Common myeloid progenitor, CD34-positive (primary cell): Measurements from ENCODE around the gene AGPAT2.
A peak's percentile ranks its signal among the peaks of the same experiment; 100 is the strongest.

ENCODE experiments used
- CTCF ChIA-PET: fragments of 350-600 bp; sonication (Branson Sonifier 250); formaldehyde crosslinking; loops from one replicate; lab custom pipeline; 2021; ENCODE audit warnings: antibody characterized with exemption; lab: Charles Lee
- POLR2A ChIA-PET: fragments of 350-600 bp; sonication (Branson Sonifier 250); formaldehyde crosslinking; loops from one replicate; lab custom pipeline; 2021; ENCODE audit warnings: antibody characterized with exemption; lab: Charles Lee
- DNase-seq, 3 donors: peaks; one replicate each; pipeline versions ENCODE4 v3.0.0 to v3.0.0-alpha.2; 2013
- H3K27ac ChIP-seq, 2 experiments: 1 replicate in 1 of 2; 2 replicates in 1 of 2; pipeline ENCODE4 v1.7.0; 2013; ENCODE audit warnings: inconsistent platforms in 2 of 2, low read length in 2 of 2, mild to moderate bottlenecking in 2 of 2, low read depth in 1 of 2, moderate library complexity in 1 of 2; ENCODE audit not compliant: severe bottlenecking in 2 of 2, insufficient read depth in 1 of 2, poor library complexity in 1 of 2
- H3K27me3 ChIP-seq, 5 experiments: replicated peaks in 2 of 5; 1 replicate in 3 of 5; 2 replicates in 2 of 5; pipeline versions ENCODE4 v1.6.1 to v1.7.0; 2013; ENCODE audit warnings: low read length in 4 of 5, mild to moderate bottlenecking in 2 of 5, moderate library complexity in 2 of 5, inconsistent platforms in 1 of 5; ENCODE audit not compliant: insufficient read depth in 5 of 5, control insufficient read depth in 4 of 5
- H3K36me3 ChIP-seq, 4 experiments: 1 replicate in 2 of 4; 2 replicates in 2 of 4; pipeline versions ENCODE4 v1.6.1 to v1.7.0; 2013; ENCODE audit warnings: low read length in 3 of 4, control low read depth in 1 of 4, mild to moderate bottlenecking in 1 of 4; ENCODE audit not compliant: control insufficient read depth in 4 of 4, insufficient read depth in 4 of 4
- H3K4me1 ChIP-seq, 4 experiments: 1 replicate in 3 of 4; 2 replicates in 1 of 4; pipeline versions ENCODE4 v1.6.1 to v1.7.1; 2013; ENCODE audit warnings: low read length in 3 of 4, mild to moderate bottlenecking in 3 of 4, control low read depth in 1 of 4, inconsistent platforms in 1 of 4, moderate library complexity in 1 of 4; ENCODE audit not compliant: control insufficient read depth in 4 of 4, insufficient read depth in 4 of 4; ENCODE audit errors: control extremely low read depth in 1 of 4
- H3K4me3 ChIP-seq, 7 experiments: 1 replicate in 4 of 7; 2 replicates in 3 of 7; pipeline versions ENCODE4 v1.5.1 to v1.7.0; 2013; ENCODE audit warnings: mild to moderate bottlenecking in 7 of 7, low read length in 6 of 7, moderate library complexity in 6 of 7, inconsistent platforms in 2 of 7, low read depth in 2 of 7, control low read depth in 1 of 7; ENCODE audit not compliant: insufficient read depth in 4 of 7, control insufficient read depth in 1 of 7; ENCODE audit errors: extremely low read depth in 1 of 7
- H3K9me3 ChIP-seq, 5 experiments: 1 replicate in 4 of 5; 2 replicates in 1 of 5; pipeline versions ENCODE4 v1.6.1 to v1.7.1; 2013; ENCODE audit warnings: low read length in 4 of 5, mild to moderate bottlenecking in 2 of 5, inconsistent platforms in 1 of 5, low read depth in 1 of 5, moderate library complexity in 1 of 5; ENCODE audit not compliant: control insufficient read depth in 4 of 5, insufficient read depth in 2 of 5; ENCODE audit errors: control extremely low read depth in 1 of 5
- whole genome bisulfite sequencing: methylation state at CpG from one replicate; pipeline ENCODE4 v1.1.5; 2013; ENCODE audit not compliant: insufficient coverage; 5-methylcytosine and 5-hydroxymethylcytosine counted together

AGPAT2 gene

GRCh38 chr9:136644593-136645351 lies 42.5 kb downstream of the AGPAT2 start:
- Histone ChIP-seq H3K4me3 (peak overlapping the region in 5 of 7 experiments; percentile 19 to 65 (median 57)), H3K9me3 (no peaks in the 10 kb centered on the region), H3K27me3 (no peaks in the 10 kb centered on the region), H3K27ac (peak overlapping the region; percentile 40 to 82), H3K36me3 (no peaks in the 10 kb centered on the region), H3K4me1 (peaks cover 3 to 72% (median 67%) of the 10 kb centered on the region in 4 experiments)
- WGBS: 1% methylated on average over 26 of the region's 30 CpGs
- CTCF ChIA-PET: interaction anchor here (0.8 to 11.8 kb wide), 14 partner anchors 10 to 158 kb away, joined by 3 to 194 read pairs (median 6); partner anchors contain the start of gene EGFL7
- POLR2A ChIA-PET: interaction anchor here (0.6 to 9.6 kb wide), 14 partner anchors 13 to 158 kb away, joined by 3 to 406 read pairs (median 4); partner anchors contain the start of genes EGFL7 and NOTCH1
- peak in 2 of 3 donors; percentile 70 to 78 for DNase-seq

- ChIA-PET CTCF (interaction anchor here (1.0 to 11.8 kb wide), 9 partner anchors 9 to 157 kb away, joined by 3 to 194 read pairs (median 9); partner anchors contain the start of gene EGFL7), POLR2A (interaction anchor here (0.7 to 9.6 kb wide), 12 partner anchors 13 to 158 kb away, joined by 3 to 406 read pairs (median 4); partner anchors contain the start of genes EGFL7 and NOTCH1)
- Histone ChIP-seq H3K27me3 (no peaks in the 10 kb centered on the region), H3K4me1 (peaks cover 3 to 67% (median 64%) of the 10 kb centered on the region in 4 experiments), H3K4me3 (peak overlapping the region in 6 of 7 experiments; percentile 17 to 65 (median 56)), H3K36me3 (no peaks in the 10 kb centered on the region), H3K27ac (peak overlapping the region in 1 of 2 experiments; percentile 7), H3K9me3 (no peaks in the 10 kb centered on the region)
- WGBS: 0% methylated on average over 11 of the region's 15 CpGs
- peak; percentile 86 to 92 (median 89) for DNase-seq
Observed at GRCh38 chr9:136644343-136644592, 43.0 kb downstream of the AGPAT2 start.

GRCh38 chr9:136643596-136644342 lies 43.5 kb downstream of the AGPAT2 start:
- no peak for DNase-seq
- Histone ChIP-seq H3K4me3 (peak overlapping the region in 6 of 7 experiments; percentile 17 to 65 (median 56)), H3K9me3 (no peaks in the 10 kb centered on the region), H3K4me1 (peaks cover 3 to 62% (median 59%) of the 10 kb centered on the region in 4 experiments), H3K27ac (peak overlapping the region in 1 of 2 experiments; percentile 7), H3K36me3 (no peaks in the 10 kb centered on the region), H3K27me3 (no peaks in the 10 kb centered on the region)
- 29% methylated on average over 30 of the region's 31 CpGs for WGBS
- ChIA-PET CTCF (interaction anchor here (0.6 to 11.8 kb wide), 11 partner anchors 9 to 157 kb away, joined by 3 to 194 read pairs (median 7); partner anchors contain the start of gene EGFL7), POLR2A (interaction anchor here (0.6 to 9.6 kb wide), 10 partner anchors 15 to 157 kb away, joined by 3 to 406 read pairs (median 6); partner anchors contain the start of gene EGFL7)

GRCh38 chr9:136642439-136642921 lies 44.8 kb downstream of the AGPAT2 start:
- Histone ChIP-seq H3K27me3 (no peaks in the 10 kb centered on the region), H3K4me3 (no peak overlapping the region), H3K4me1 (peaks cover 3 to 52% (median 51%) of the 10 kb centered on the region in 4 experiments), H3K9me3 (no peaks in the 10 kb centered on the region), H3K36me3 (no peaks in the 10 kb centered on the region), H3K27ac (no peak overlapping the region)
- 80% methylated on average over 4 of the region's 7 CpGs for WGBS
- POLR2A ChIA-PET: interaction anchor here (9.6 kb wide), 1 partner anchor 18 kb away, joined by 406 read pairs; the partner anchor contains the start of gene EGFL7
- CTCF ChIA-PET: interaction anchor here (0.7 to 11.8 kb wide), 6 partner anchors 8 to 155 kb away, joined by 4 to 194 read pairs (median 6); partner anchors contain the start of gene EGFL7
- no peak for DNase-seq

- POLR2A ChIA-PET: interaction anchor here (0.8 to 0.9 kb wide), 2 partner anchors 9 to 20 kb away, joined by 3 read pairs; no protein-coding TSS in a partner anchor
- Histone ChIP-seq H3K9me3 (no peaks in the 10 kb centered on the region), H3K27ac (no peak overlapping the region), H3K4me3 (no peak overlapping the region), H3K36me3 (no peaks in the 10 kb centered on the region), H3K4me1 (peaks cover 3 to 32% (median 31%) of the 10 kb centered on the region in 4 experiments), H3K27me3 (no peaks in the 10 kb centered on the region)
- CTCF ChIA-PET: interaction anchor here (1.1 to 11.8 kb wide), 6 partner anchors 20 to 155 kb away, joined by 3 to 194 read pairs (median 10); partner anchors contain the start of gene EGFL7
- 95% methylated on average over 29 of the region's 32 CpGs for WGBS
- DNase-seq: no peak
Observed at GRCh38 chr9:136640171-136641111, 46.8 kb downstream of the AGPAT2 start.

GRCh38 chr9:136634904-136635303 lies 52.4 kb downstream of the AGPAT2 start:
- H3K27me3 ChIP-seq: no peaks in the 10 kb centered on the region
- no peak for DNase-seq
- WGBS: 100% methylated on average over 7 of the region's 11 CpGs

More at GRCh38 chr9:136634904-136635303, 52.4 kb downstream of the AGPAT2 start:
- CTCF ChIA-PET: interaction anchor here (0.7 to 3.0 kb wide), 7 partner anchors 9 to 148 kb away, joined by 3 to 40 read pairs (median 3); no protein-coding TSS in a partner anchor
- Histone ChIP-seq H3K4me3 (no peak overlapping the region), H3K36me3 (no peaks in the 10 kb centered on the region), H3K9me3 (no peaks in the 10 kb centered on the region), H3K4me1 (peaks cover 0 to 20% (median 19%) of the 10 kb centered on the region in 4 experiments), H3K27ac (no peak overlapping the region)
- POLR2A ChIA-PET: interaction anchor here (1.3 kb wide), 1 partner anchor 11 kb away, joined by 3 read pairs; no protein-coding TSS in a partner anchor
